EL (cell line): ENCODE results near the gene GLYATL3.

Experiments used
- DNase-seq: peaks from one replicate; pipeline ENCODE4 v3.0.0-alpha.2; 2016

GLYATL3 gene

GRCh38 chr6:49548613-49549304 lies 49.0 kb downstream of the GLYATL3 start:
- no peak for DNase-seq

GRCh38 chr6:49549691-49550491 lies 50.2 kb downstream of the GLYATL3 start:
- no peak for DNase-seq

- peak; percentile 46 for DNase-seq
These were observed 50.9 kb downstream of the GLYATL3 start, which contains the start of gene C6orf141 for GRCh38 chr6:49550492-49551077. Gene C6orf141, plus strand, starts transcription at chr6:49550668. Its CDS starts 125 bp downstream, at chr6:49550793.

- peak; percentile 27 for DNase-seq
These were observed 51.5 kb downstream of the GLYATL3 start for GRCh38 chr6:49551078-49551865.

- no peak for DNase-seq
These were observed 52.1 kb downstream of the GLYATL3 start for GRCh38 chr6:49551866-49552129.

GRCh38 chr6:49552596-49552995 lies 52.9 kb downstream of the GLYATL3 start:
- peak; percentile 25 for DNase-seq

GRCh38 chr6:49553384-49553783 lies 53.7 kb downstream of the GLYATL3 start:
- DNase-seq, result peak; percentile 61

GRCh38 chr6:49555951-49556350 lies 56.2 kb downstream of the GLYATL3 start:
- DNase-seq, result no peak

- DNase-seq, result peak; percentile 61
These were observed 56.7 kb downstream of the GLYATL3 start for GRCh38 chr6:49556429-49556837.

GRCh38 chr6:49557177-49557576 lies 57.5 kb downstream of the GLYATL3 start:
- no peak for DNase-seq

- DNase-seq, result no peak
These were observed 58.5 kb downstream of the GLYATL3 start for GRCh38 chr6:49558238-49558637.

- DNase-seq, result no peak
These were observed 63.5 kb downstream of the GLYATL3 start for GRCh38 chr6:49563006-49563886.

- DNase-seq, result no peak
These were observed 64.8 kb downstream of the GLYATL3 start for GRCh38 chr6:49564552-49564951.

- DNase-seq, result no peak
These were observed 65.5 kb downstream of the GLYATL3 start for GRCh38 chr6:49565261-49565660.

- peak; percentile 20 for DNase-seq
These were observed 66.1 kb downstream of the GLYATL3 start for GRCh38 chr6:49565855-49566254.

GRCh38 chr6:49570474-49571079 lies 70.9 kb downstream of the GLYATL3 start:
- peak; percentile 7 for DNase-seq

- peak; percentile 12 for DNase-seq
These were observed 76.9 kb downstream of the GLYATL3 start for GRCh38 chr6:49576618-49577017.
